ENCODE results near the gene HCST.
A peak's percentile ranks its signal among the peaks of the same experiment; 100 is the strongest.
"Not testable (repeated sequence)": the region's sequence is repeated elsewhere in the genome, so short reads cannot be mapped to it uniquely, and the experiment has no call there.

The HCST gene

DNA sequence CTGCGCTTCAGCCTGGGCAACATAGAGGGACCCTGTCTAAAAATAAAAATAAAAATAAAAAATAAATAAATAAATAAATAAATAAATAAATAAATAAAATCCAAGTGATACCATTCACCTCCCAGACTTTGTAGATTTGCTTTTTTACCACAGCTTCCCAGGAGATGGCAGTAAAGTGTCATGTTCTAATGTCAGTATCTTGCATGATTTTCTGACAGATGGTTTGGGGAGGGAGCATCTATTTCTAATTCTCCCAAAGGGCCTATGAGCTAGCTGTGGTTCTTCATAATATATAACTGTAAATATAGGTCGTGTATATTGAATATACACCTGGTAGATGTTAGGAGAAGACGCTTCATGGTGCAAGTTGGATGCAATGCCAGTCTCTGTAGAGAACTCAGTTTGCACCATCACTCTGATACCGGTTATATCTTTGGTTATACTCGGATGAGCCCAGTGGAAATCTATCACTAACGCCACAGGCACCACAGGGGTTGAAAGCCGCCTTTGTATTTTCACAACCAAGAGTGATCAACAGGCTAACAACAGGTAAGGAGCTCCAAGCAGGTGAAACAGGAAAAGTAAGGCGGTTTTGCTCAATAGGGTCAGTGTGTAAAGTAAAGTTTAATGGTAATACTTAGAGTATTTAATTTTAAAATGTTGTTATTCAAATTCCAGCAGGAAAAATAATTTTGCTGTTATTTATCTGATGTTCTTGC, 20.1 kb upstream of the HCST start:
- DNase-seq = peak; percentile 78

DNA sequence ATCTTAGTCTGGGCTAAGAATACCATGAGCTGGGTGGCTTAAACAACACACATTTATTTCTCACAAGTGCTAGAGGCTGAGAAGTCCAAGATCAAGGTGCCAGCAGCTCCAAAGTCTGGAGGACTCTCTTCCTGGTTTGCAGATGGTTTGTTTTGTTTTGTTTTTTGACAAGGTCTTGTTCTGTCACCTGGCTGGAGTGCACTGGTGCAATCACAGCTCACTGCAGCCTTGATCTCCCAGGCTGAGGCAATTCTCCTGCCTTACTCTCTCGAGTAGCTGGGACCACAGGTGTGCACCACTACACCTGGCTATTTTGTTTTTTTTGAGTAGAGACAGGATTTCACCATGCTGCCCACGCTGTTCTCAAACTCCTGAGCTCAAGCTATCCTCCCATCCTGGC, 18.4 kb upstream of the HCST start:
- DNase-seq = no peak

DNA sequence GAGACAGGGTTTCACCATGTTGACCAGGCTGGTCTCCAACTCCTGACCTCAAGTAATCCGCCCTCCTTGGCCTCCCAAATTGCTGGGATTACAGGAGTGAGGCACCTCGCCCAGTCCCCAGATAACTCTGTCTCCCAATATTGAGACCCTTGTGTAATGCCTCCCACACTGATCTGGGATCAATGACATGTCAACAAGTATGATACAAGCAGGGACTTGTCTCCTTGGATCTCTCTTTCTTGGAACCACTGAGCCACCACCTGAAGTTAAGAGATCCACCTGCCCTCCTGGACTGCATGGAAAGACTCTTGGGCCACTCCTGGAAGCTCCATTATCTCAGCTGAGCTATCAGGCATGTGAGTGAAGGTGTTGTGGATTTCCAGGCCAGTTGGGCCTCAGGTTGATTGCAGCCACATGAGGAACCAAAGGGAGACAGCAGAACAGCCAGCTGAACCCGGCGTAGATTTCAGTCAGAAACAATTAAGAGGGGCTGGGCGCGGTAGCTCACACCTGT, 17.0 kb upstream of the HCST start:
- no peak for DNase-seq

DNA sequence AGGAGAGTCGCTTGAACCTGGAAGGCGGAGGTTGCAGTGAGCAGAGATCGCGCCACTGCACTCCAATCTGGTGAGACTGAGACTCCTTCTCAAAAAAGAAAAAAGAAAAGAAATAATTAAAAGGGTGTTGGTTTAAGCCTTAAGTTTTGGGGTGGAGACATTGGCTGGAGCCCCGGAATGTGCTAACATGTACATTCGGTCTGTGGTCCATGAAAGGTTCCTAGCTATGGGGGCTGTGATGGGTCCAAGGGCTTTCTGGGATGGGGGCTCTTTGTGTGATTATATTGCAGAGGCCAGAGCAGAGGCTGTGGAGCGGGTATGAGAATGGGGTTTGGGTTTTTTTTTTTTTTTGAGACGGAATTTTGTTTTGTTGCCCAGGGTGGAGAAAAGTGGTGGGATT, 16.4 kb upstream of the HCST start:
- no peak for DNase-seq

DNA sequence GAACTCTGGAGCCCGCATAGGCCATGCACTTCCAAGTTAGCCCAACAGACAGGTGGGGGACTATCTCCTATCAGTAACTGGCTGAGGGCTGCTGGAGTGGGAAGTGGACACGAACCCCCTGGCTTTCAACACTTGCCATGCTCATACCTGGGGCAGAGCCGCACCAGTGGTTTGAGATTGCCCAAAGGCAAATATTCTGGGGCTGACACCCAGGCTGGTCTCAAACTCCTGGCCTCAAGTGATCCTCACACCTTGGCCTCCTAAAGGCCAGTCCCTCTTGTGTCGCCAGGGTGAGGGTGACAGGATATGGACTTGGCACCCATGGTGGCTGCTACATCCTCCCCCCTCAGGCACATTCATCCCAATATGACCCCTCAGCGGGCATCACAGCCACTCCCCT, 15.1 kb upstream of the HCST start:
- DNase-seq = no peak

DNA sequence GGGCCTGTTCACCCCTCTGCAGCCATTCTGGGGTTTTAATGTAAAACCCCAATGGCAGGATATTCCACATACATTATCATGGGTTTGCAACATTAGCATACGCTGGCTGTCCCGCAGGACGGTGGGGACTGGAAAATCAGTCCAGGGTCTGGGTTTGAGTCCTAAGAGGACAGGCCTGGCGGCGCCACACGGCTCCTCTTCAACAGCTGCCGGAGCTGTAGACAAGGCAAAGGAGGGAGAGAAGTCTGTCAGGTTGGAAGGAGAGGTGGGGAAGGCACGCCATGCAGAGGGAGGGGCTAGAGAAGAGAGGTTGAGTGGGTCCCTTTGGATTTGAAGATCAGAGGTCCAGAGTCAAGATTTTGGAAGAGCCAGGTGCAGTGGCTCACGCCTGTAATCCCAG, 13.9 kb upstream of the HCST start:
- no peak for DNase-seq

DNA sequence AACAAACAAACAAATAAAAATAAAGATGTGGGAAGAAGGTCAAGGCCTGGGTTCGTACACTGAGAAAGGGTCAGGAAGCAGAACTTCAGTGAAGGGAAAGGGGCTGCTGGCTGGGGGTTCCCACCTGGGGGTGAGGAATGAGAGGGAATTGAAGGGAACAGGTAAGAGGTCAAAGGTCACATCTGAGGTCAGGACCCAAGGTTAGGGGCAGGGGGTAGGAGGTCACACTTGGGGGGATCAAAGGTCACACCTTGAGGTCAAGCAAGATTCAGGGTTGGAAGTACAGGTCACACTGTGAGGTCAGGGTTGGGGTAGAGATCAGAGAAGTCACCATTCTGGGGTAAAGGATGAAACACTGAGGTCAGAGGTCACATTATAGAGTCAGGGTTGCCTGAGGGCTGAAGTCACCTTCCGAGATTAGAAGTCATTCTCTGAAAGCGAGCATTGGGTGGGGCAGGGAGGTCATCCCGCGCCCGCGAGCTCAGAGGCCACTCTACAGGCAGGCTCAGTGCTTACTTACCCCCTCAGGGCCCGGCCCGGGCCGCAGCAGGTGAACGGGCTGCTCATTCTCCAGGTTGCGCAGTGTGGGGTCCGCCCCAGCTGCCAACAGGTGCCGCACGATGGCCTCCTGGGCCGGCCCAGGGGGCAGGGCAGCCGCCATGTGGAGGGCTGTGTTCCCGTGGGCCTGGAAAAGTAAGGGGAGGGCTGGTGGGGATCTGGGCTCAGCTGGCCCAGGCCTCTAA, 12.8 kb upstream of the HCST start:
- DNase-seq = no peak

DNA sequence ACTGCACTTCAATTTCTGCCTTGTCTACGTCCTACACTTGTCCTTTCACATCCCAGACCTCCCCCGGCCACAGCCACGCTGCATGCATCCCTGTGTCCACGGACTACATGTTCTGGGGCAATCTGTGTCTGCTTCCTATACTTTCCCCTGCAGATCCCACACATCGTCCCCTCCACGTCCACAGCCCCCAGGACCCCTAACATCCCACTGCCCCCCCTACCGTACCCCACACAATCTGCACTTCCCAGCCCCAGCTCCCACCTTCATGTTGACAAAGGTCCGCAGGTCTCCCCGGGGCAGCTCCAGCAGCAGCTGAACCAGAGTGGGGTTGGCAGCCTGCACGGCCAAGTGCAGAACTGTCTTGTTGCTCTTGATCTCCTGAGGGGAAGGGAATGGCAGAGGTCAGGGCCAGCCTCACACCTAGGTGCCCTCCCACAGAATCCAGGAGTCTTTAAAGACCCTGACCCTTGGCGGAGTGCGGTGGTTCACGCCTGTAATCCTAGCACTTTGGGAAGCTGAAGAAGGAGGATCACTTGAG, 12.1 kb upstream of the HCST start:
- DNase-seq = no peak

DNA sequence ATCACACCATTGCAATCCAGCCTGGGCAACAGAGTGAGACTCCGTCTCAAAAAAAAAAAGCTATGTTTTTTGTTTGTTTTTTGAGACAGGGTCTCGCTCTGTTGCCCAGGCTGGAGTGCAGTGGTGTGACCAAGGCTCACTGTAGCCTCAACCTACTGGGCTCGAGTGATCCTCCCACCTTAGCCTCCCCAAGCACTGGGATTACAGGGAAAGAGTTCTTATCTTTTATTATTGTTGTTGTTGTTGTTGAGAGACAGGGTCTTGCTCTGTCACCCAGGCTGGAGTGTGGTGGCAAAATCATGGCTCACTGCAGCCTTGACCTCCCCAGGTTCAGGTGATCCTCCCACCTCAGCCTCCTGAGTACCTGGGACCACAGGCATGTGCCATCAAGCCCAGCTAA, 10.5 kb upstream of the HCST start:
- not testable (repeated sequence) for DNase-seq

DNA sequence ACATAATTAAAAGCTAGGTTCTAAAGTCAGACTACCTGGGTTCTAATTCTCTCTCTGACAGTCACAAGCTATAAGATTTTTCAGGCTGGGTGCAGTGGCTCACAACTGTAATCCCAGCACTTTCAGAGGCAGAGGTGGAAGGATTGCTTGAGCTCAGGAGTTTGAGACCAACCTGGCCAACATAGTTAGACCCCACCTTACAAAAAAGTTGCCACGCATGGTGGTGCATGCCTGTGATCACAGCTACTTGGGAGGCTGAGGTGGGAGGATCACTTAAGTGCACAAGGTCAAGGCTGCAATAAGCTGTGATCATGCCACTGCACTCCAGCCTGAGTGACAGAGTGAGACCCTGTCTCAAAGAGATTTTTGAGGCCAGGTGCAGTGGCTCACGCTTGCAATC, 8.0 kb upstream of the HCST start:
- DNase-seq = no peak

DNA sequence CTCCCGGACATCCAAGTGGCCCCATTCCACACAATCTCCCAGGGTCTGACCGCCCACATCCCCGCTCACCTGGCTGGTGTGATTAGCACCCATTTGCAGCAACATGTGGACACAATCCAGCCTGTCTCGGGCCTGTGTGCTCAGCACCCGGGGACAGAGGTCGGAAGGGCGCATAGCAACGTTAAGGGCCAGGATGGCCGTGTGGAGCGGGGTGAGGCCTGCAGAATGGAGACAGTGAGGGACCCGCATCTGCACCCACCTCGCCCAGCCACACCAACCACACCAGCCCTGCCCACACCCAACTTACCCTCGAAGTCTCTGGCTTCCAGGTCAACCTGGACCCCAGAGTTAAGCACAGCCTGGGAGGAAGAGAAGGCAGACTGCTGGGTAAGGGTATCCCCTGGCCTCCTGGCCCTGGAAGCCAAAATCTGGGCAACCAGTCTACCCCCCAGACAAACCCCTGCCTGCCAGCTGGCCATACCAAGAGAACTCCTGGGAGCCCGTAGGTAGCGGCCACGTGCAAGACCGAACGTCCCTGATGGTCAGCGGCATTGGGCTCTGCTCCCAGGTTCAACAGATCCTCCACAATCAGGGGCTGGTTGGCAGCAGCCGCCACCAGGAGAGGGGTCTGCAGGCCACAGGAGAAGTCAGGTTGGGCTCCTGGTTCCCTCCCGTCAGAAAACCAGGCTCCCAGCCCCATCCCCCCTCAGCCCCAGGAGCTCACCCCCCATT, 6.3 kb upstream of the HCST start:
- DNase-seq = no peak

DNA sequence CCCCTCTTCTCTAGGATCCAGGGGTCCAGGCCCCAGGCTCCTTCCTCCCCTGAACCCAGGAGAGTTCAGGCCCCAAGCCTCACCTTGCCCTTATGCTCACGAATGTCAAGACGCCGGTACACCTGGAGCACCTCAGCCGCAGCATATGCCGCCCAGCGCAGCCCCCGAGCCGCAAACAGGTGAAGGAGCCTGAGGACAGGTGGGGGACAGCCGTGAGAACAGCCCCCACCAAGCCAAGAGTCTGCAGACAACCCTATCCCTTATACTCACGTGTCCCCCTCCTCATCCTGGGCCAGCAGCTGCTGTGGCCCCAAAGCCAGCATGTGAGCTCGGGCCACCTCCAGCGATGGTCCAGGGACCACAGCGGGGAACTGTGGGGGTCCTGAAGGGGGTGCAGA, 5.7 kb upstream of the HCST start:
- DNase-seq = no peak

DNA sequence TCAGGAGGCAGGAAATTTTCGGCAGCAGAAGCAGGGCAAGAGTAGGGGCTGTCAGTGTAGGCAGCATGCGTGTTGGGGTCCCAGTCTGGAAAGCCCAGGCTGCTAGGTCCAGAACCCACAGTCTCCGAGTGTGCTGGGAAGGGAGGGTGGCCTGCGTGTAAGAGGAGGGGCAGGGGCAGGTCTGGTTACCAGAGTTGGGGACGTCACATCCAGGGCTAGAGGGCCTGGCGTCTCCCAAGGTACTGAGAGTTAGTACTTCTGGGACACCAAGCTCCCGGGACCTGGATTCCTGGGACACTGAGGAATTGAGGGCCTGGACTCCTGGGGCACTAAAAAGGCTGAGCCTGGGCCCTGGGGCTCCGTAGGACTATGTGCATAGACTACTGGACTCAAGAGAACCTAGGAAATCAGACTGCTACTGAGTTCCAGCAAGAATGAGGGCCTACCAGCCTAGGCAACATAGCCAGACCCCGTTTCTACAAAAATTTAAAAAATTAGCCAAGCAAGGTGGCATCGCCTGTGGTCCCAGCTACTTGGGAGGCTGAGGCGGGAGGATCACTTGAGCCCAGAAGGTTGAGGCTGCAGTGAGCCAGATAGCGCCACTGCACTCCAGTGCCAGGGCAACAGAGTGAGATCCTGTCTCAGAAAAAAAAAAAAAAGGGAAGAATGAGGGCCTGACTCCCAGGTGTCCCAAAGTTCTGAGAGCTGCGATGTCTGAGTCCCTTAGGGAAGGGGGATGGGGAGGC, 4.5 kb upstream of the HCST start:
- DNase-seq = no peak

DNA sequence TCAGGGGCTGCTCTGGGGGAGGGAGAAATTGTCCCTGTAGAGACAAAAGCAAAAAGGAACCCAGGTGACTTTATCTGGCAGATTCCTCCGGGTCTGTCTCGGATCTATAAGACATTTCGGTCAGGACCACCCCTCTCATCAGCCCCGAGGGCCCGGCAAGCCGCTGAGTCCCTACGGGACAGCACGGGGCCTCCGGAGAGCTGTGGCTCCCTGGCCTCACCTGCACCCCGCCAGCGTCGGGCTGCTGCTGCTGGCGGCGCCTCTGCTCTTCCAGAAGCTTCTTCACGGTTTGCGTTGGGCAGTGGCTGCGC, 3.9 kb upstream of the HCST start:
- no peak for DNase-seq

DNA sequence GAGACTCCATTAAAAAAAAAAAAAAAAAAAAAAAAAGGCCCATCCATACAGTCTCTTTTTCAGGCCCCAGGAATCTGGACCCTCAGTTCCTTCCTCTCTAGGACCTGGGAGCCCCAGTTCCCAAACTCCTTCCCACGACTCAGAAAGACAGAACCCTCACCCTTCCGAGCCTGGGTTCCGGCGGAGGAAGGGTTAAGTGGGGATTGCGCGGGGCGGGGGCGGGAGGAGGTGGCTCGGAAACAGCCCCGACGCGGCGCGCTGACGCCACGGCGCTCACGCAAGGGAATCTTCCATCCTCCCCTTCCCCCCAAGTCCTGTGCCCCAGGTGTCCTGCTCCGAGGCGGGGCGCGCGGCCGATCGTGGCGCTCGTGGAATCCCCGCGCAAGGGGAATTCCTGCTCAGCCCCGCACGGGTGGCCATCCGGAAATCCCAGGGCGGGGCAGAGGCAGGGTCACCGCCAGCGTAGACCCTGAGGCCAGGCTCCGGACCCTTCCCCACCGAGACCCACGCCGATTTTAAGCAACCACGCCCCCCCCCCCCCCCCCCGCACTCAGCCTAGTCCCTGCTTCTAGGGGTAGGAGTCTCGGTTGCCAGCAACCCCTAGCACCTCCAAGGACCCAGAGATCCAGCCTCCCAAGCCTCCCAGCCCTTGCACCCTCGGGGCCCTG, 2.6 kb upstream of the HCST start:
- peak; percentile 80 for DNase-seq

DNA sequence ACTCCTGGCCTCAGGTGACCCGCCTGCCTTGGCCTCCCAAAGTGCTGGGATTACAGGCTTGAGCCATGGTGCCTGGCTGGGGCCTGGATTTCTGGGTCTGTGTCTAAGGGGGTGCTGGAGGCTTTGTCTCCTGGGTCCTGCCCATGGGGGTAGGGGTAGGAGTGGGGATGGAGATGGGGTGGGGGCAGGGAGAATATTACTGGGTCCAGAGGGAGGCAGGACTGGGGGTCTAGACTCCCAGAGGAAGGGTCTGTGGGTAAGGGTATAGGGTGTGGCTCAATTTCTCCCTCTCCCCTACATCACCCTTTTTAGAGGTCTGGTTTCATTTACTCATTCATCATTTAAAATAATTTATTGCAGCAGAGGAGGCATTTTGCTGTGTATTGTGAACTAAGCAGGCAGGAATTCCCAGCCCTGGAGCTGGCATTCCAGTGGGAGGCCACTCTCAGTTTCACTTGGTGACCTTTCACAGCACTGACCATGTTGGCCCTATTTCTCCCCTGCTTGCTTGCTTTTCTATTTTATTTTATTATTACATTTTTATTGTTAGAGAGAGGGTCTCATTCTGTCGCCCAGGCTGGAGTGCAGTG, 1.2 kb upstream of the HCST start:
- no peak for DNase-seq

DNA sequence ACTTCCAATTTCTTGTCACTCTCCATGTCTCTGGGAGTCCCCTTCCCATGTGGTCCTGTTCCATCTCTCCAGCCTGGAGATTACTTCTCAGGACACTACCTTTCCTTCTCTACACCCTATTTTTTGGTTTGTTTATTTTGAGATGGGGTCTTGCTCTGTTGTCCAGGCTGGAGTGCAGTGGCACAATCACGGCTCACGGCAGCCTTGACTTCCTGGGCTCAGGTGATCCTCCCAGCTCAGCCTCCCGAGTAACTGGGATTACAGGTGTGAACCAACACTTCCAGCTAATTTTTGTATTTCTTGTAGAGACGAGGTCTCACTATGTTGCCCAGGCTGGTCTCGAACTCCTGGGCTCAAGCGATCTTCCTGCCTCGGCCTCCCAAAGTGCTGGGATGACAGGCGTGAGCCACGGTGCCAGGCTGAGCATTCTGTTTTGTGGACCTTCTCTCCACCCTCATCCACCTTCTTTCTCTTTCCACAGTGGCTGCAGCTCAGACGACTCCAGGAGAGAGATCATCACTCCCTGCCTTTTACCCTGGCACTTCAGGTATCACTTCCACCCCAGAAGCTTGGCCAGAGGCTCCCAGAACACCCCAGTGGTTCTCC, 644 bp downstream of the HCST start:
- no peak for DNase-seq

DNA sequence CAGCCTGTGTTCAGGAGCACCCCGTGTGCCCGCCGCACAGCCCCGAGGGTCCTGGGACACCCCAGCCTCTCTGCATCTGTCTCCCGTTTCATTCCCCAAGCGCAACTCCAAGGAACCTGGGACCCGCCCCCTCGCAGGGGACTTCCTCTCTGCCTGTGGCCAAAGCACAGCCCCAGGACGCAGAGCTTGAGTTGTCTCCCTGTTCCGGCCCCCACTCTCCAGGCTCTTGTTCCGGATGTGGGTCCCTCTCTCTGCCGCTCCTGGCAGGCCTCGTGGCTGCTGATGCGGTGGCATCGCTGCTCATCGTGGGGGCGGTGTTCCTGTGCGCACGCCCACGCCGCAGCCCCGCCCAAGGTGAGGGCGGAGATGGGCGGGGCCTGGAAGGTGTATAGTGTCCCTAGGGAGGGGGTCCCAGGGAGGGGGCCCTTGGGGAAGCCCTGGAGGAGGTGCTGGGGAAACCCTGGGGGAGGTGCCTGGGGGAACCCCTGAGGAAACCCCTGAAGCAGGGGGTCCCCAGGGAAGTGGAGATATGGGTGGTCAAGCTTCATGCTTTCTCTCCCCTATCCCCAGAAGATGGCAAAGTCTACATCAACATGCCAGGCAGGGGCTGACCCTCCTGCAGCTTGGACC, 1.3 kb downstream of the HCST start:
- no peak for DNase-seq

DNA sequence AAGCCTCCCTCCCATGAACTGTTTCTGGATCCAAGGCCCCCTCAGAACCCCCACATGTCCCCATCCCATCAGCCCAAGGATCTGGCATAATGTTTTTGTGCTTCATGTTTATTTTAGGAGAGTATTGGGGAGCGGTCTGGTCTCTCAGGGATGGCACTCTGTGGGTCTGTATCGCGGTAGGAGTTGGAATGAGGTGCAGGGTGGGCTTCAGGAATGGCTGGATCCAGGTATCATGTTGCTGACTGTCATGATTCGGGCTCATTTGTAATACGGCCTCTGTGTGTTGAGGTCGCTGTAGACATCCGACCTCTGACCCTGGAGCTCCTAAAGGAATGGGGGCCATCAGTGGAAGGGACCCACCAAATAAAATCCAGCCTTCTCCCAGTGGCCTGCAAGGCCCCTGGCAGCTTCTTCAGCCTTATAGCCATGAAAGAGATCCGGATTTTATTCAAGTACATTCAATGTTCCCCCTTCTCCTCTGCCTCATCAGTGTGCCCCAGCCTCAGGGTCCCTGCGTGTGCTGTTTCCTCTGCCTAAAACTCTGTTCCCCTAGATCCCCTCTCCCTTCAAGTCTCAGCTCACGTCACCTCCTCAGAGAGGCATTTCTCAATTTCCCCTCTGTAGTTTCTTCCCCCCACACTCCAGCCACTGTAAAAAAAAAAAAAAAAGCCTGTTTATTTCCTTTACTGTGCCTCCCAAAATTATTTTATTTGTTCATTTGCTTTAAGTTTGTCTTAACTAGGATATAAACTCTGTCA, 2.2 kb downstream of the HCST start:
- no peak for DNase-seq

DNA sequence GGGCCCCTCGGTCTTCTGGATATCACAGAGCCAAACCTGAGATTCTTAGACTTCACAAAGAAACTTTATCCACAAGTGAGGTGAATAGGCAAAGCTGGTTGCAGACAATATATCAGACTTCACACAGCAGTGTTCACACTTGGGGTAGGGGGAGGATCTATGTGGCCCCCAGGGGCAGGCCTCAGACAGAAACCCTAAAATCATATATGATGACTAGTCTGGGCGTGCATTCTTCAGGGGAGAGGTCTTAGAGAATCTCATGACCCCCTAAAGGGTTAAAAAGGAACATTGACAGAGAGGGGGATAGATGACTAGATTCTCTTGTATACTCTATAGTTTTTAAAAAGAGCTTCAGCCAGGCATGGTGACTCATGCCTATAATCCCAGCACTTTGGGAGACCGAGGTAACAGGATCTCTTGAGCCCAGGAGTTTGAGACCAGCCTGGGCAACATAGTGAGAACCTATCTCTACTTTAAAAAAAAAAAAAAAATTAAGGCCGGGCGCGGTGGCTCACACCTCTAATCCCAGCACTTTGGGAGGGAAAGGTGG, 2.9 kb downstream of the HCST start:
- DNase-seq = no peak
